Right forelimb (tissue), 1 donor: ENCODE measurements around the gene KATNAL1.

Source experiments
- DNase-seq: peaks from one replicate; pipeline ENCODE4 v3.0.0-alpha.2; 2018

The KATNAL1 gene

GRCh38 chr13:30158774-30159445, 148.4 kb downstream of the KATNAL1 start:
- DNase-seq: no peak

- DNase-seq: no peak
Measured at GRCh38 chr13:30157616-30157993, 149.7 kb downstream of the KATNAL1 start.

GRCh38 chr13:30156826-30157615, 150.3 kb downstream of the KATNAL1 start:
- no peak for DNase-seq

- DNase-seq: no peak
Measured at GRCh38 chr13:30156270-30156669, 151.1 kb downstream of the KATNAL1 start.

GRCh38 chr13:30154931-30155330, 152.4 kb downstream of the KATNAL1 start:
- DNase-seq: no peak

- no peak for DNase-seq
Measured at GRCh38 chr13:30154531-30154930, 152.8 kb downstream of the KATNAL1 start.

GRCh38 chr13:30153545-30154426, 153.6 kb downstream of the KATNAL1 start:
- DNase-seq: no peak
